AG04449 (cell line): ENCODE measurements around the gene CAMK2A.

ENCODE experiments used
- CTCF ChIA-PET: fragments of 350-600 bp; formaldehyde crosslinking; extraction: SDS; loops from one replicate; lab custom pipeline; 2021; ENCODE audit warnings: antibody characterized with exemption; lab: Yijun Ruan, JAX
- POLR2A ChIA-PET: fragments of 400-600, 350-600 bp; formaldehyde crosslinking; extraction: SDS; loops from one replicate; lab custom pipeline; 2020; ENCODE audit warnings: antibody characterized with exemption, inconsistent platforms; lab: Yijun Ruan, JAX
- DNase-seq: peaks from one replicate; pipeline ENCODE4 v3.0.0-alpha.2; 2010; ENCODE audit warnings: low read depth, low spot score
- H3K4me3 ChIP-seq: 2 replicates; pipeline ENCODE4 v1.5.1; 2011; ENCODE audit warnings: low read depth, mild to moderate bottlenecking, control low read depth, low read length
- CTCF ChIP-seq: IDR thresholded peaks from one replicate; pipeline ENCODE4 v1.5.1; 2011; ENCODE audit warnings: mild to moderate bottlenecking, moderate library complexity, low read length, control low read depth, inconsistent platforms; ENCODE audit not compliant: insufficient read depth; ENCODE audit errors: missing control alignments

Gene CAMK2A

GRCh38 chr5:150293091-150293941 is 3.7 kb upstream of the CAMK2A start:
- no peak for TF ChIP-seq CTCF
- ChIA-PET POLR2A (no interaction called here), CTCF (interaction anchor here (2.1 to 2.6 kb wide), 2 partner anchors 9 to 10 kb away, joined by 6 to 8 read pairs; partner anchors contain the start of gene ARSI)
- no peak overlapping the region for H3K4me3 ChIP-seq
- no peak for DNase-seq

GRCh38 chr5:150291388-150292385 is 2.1 kb upstream of the CAMK2A start:
- no peak overlapping the region for H3K4me3 ChIP-seq
- CTCF ChIA-PET: interaction anchor here (1.1 to 2.6 kb wide), 4 partner anchors 11 to 458 kb away, joined by 3 to 8 read pairs (median 4); partner anchors contain the start of gene ARSI
- TF ChIP-seq CTCF: no peak
- POLR2A ChIA-PET: no interaction called here
- no peak for DNase-seq

GRCh38 chr5:150288791-150289190 is 782 bp downstream of the CAMK2A start:
- no peak for TF ChIP-seq CTCF
- H3K4me3 ChIP-seq: no peak overlapping the region
- POLR2A ChIA-PET: interaction anchor here (0.6 to 1.1 kb wide), 3 partner anchors 10 to 93 kb away, joined by 3 read pairs; no protein-coding TSS in a partner anchor
- CTCF ChIA-PET: interaction anchor here (0.7 to 1.0 kb wide), 2 partner anchors 10 to 16 kb away, joined by 3 read pairs; no protein-coding TSS in a partner anchor
- no peak for DNase-seq

- ChIA-PET CTCF (interaction anchor here (0.7 to 1.0 kb wide), 2 partner anchors 11 to 16 kb away, joined by 3 read pairs; no protein-coding TSS in a partner anchor), POLR2A (interaction anchor here (1.1 kb wide), 1 partner anchor 13 kb away, joined by 3 read pairs; no protein-coding TSS in a partner anchor)
- TF ChIP-seq CTCF: no peak
- no peak overlapping the region for H3K4me3 ChIP-seq
- DNase-seq: no peak
These were observed 1.2 kb downstream of the CAMK2A start for GRCh38 chr5:150288361-150288760.

- no peak for DNase-seq
- H3K4me3 ChIP-seq: no peak overlapping the region
- ChIA-PET CTCF (interaction anchor here (0.7 kb wide), 1 partner anchor 13 kb away, joined by 4 read pairs; no protein-coding TSS in a partner anchor), POLR2A (no interaction called here)
- TF ChIP-seq CTCF: no peak
These were observed 2.8 kb downstream of the CAMK2A start for GRCh38 chr5:150286820-150287219.
